ENCODE results near the gene P4HA2.

DNA sequence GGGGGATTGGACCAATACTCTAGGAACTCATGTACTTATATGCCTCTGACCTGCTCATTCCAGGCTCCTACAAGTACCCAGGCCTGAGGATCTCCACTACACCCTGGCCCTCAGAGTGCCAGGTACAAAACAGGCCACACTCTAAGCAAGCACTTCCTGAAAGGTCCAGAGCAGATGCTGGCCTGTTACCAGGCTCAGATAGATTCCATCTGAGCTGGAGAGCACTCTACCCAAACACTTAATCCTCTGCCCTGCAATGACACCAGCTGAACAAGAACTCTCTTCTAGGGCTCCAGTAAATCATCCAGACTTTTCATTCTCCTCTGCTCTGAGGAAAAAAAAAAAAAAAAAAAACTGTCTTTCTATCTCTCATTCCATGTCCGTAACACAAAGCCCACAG lies 2.9 kb downstream of the P4HA2 start:
- TF ChIP-seq, protein P1, sequence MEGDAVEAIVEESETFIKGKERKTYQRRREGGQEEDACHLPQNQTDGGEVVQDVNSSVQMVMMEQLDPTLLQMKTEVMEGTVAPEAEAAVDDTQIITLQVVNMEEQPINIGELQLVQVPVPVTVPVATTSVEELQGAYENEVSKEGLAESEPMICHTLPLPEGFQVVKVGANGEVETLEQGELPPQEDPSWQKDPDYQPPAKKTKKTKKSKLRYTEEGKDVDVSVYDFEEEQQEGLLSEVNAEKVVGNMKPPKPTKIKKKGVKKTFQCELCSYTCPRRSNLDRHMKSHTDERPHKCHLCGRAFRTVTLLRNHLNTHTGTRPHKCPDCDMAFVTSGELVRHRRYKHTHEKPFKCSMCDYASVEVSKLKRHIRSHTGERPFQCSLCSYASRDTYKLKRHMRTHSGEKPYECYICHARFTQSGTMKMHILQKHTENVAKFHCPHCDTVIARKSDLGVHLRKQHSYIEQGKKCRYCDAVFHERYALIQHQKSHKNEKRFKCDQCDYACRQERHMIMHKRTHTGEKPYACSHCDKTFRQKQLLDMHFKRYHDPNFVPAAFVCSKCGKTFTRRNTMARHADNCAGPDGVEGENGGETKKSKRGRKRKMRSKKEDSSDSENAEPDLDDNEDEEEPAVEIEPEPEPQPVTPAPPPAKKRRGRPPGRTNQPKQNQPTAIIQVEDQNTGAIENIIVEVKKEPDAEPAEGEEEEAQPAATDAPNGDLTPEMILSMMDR (conservative IDR thresholded peaks at IDR 0.05), result no peak
- TF ChIP-seq ZFX (IDR thresholded peaks at IDR 0.05), result no peak

Measured in C4-2B (cell line).